B cell (primary cell): ENCODE data around the gene MRPL53. TPM values are rescaled to one million over a fixed set of nuclear protein-coding genes. Genes with fewer than 3 reads are reported as not detected.

Experiments
- ATAC-seq: fragments of 200-7000 bp; cut with Tn5 transposase; one replicate; pipeline ENCODE4 v1.10.0; 2021; ENCODE audit warnings: low read depth, mild to moderate bottlenecking, moderate number of reproducible peaks, moderate library complexity
- CTCF ChIA-PET: fragments of 350-600 bp; sonication (Branson Sonifier 250); formaldehyde crosslinking; loops from one replicate; lab custom pipeline; 2021; ENCODE audit warnings: antibody characterized with exemption, inconsistent platforms; lab: Charles Lee
- POLR2A ChIA-PET: fragments of 350-600 bp; sonication (Branson Sonifier 250); formaldehyde crosslinking; loops from one replicate; lab custom pipeline; 2021; ENCODE audit warnings: antibody characterized with exemption; lab: Charles Lee
- DNase-seq: peaks from one replicate; pipeline ENCODE4 v3.0.0; 2013
- H2AFZ ChIP-seq: 2 replicates; pipeline ENCODE4 v1.6.1; 2012; ENCODE audit warnings: mild to moderate bottlenecking, low read depth, low read length; ENCODE audit not compliant: insufficient read depth, poor library complexity, severe bottlenecking
- H3K27ac ChIP-seq, 2 donors: 1 replicate in 1 of 2; 2 replicates in 1 of 2; pipeline ENCODE4 v1.5.1; 2012 to 2013; ENCODE audit warnings: low read length in 2 of 2, mild to moderate bottlenecking in 2 of 2, moderate library complexity in 1 of 2
- H3K27me3 ChIP-seq, 4 experiments: fragments of 200-600 bp in 1 of 4; sonication (generic) in 1 of 4; replicated peaks in 1 of 4; 1 replicate in 2 of 4; 2 replicates in 2 of 4; pipeline versions ENCODE4 v1.6.1 to v1.7.0; 2013 to 2016; ENCODE audit warnings: low read length in 3 of 4, mild to moderate bottlenecking in 2 of 4, mixed read lengths in 1 of 4, moderate library complexity in 1 of 4; ENCODE audit not compliant: insufficient read depth in 4 of 4, control insufficient read depth in 3 of 4; ENCODE audit errors: control extremely low read depth in 1 of 4
- H3K36me3 ChIP-seq, 2 experiments: replicated peaks in 1 of 2; 1 replicate in 1 of 2; 2 replicates in 1 of 2; pipeline versions ENCODE4 v1.6.1 to v1.7.1; 2013; ENCODE audit warnings: low read length in 1 of 2; ENCODE audit not compliant: insufficient read depth in 2 of 2, control insufficient read depth in 1 of 2; ENCODE audit errors: control extremely low read depth in 1 of 2, extremely low read depth in 1 of 2
- H3K4me1 ChIP-seq, 2 donors: fragments of 200-600 bp in 1 of 2; sonication (generic) in 1 of 2; 1 replicate in 1 of 2; 2 replicates in 1 of 2; pipeline versions ENCODE4 v1.5.1 to v1.6.1; 2013 to 2017; ENCODE audit warnings: low read length in 2 of 2; ENCODE audit not compliant: control insufficient read depth in 2 of 2, insufficient read depth in 2 of 2
- H3K4me2 ChIP-seq: replicated peaks from 2 replicates; pipeline ENCODE3; 2012; ENCODE audit warnings: mild to moderate bottlenecking, low read depth, low read length; ENCODE audit not compliant: poor library complexity, severe bottlenecking
- H3K4me3 ChIP-seq, 5 experiments: fragments of 200-600 bp in 1 of 5; sonication (generic) in 1 of 5; 1 replicate in 3 of 5; 2 replicates in 2 of 5; pipeline versions ENCODE4 v1.5.1 to v1.7.0; 2011 to 2016; ENCODE audit warnings: low read length in 4 of 5, mild to moderate bottlenecking in 4 of 5, low read depth in 2 of 5, control low read depth in 1 of 5, moderate library complexity in 1 of 5; ENCODE audit not compliant: insufficient read depth in 1 of 5; ENCODE audit errors: control extremely low read depth in 1 of 5, extremely low read depth in 1 of 5
- H3K79me2 ChIP-seq: fragments of 200-600 bp; sonication (generic); one replicate; pipeline ENCODE4 v1.6.0; 2016; ENCODE audit warnings: low read length; ENCODE audit not compliant: control insufficient read depth, insufficient read depth
- H3K9ac ChIP-seq: fragments of 200-600 bp; sonication (generic); 2 replicates; pipeline ENCODE4 v1.6.1; 2017; ENCODE audit warnings: mild to moderate bottlenecking, low read length, moderate library complexity
- H3K9me3 ChIP-seq, 3 donors: one replicate each; pipeline versions ENCODE4 v1.6.1 to v1.7.1; 2013; ENCODE audit warnings: low read length in 2 of 3; ENCODE audit not compliant: control insufficient read depth in 2 of 3, insufficient read depth in 1 of 3; ENCODE audit errors: control extremely low read depth in 1 of 3
- H4K20me1 ChIP-seq: 2 replicates; pipeline ENCODE4 v1.6.0; 2012; ENCODE audit warnings: mild to moderate bottlenecking, low read length; ENCODE audit not compliant: insufficient read depth, control insufficient read depth, poor library complexity, severe bottlenecking
- H3K27ac Mint-ChIP-seq: one replicate; pipeline ENCODE4 v1.8.0; 2021; ENCODE audit warnings: mixed read lengths
- H3K27me3 Mint-ChIP-seq: one replicate; pipeline ENCODE4 v1.8.0; 2021; ENCODE audit warnings: mixed read lengths
- H3K4me1 Mint-ChIP-seq: one replicate; pipeline ENCODE4 v1.8.0; 2021; ENCODE audit warnings: mixed read lengths
- H3K4me3 Mint-ChIP-seq: one replicate; pipeline ENCODE4 v1.8.0; 2021; ENCODE audit warnings: mixed read lengths
- H3K9me3 Mint-ChIP-seq: one replicate; pipeline ENCODE4 v1.8.0; 2022; ENCODE audit warnings: mixed read lengths; ENCODE audit not compliant: insufficient read depth
- CTCF ChIP-seq: fragments of 200-600 bp; IDR thresholded peaks from one replicate; pipeline ENCODE4 v1.8.0; 2022; ENCODE audit warnings: antibody characterized with exemption, mild to moderate bottlenecking
- EZH2 ChIP-seq: IDR thresholded peaks from 2 replicates; pipeline ENCODE4 v1.6.1; 2012; ENCODE audit warnings: borderline replicate concordance, low read depth, mild to moderate bottlenecking, moderate library complexity, low read length; ENCODE audit not compliant: insufficient read depth, poor library complexity, severe bottlenecking
- WGBS: methylation state at CpG from one replicate; pipeline ENCODE4 v1.1.5; 2013; ENCODE audit warnings: missing lambda C conversion rate; ENCODE audit not compliant: insufficient coverage; 5-methylcytosine and 5-hydroxymethylcytosine counted together
- intact Hi-C: fragments of 100-400 bp; cut with micrococcal nuclease; formaldehyde crosslinking; loops from one replicate; pipeline ENCODE4 v1.10.0; 2022
- polyA plus RNA-seq: library from polyadenylated mRNA; depleted of rRNA; stranded (reverse); fragments of >200 nt; gene quantifications from 2 replicates; pipeline ENCODE4 v1.2.3, GENCODE V29; 2012
- total RNA-seq, 2 donors: library from RNA; stranded (reverse); fragments of 120-200 nt in 1 of 2; gene quantifications; 1 replicate in 1 of 2; 2 replicates in 1 of 2; pipeline versions ENCODE4 v1.2.3 to v1.2.4, GENCODE V29; 2013 to 2022

Gene MRPL53
- total and polyA plus RNA-seq, 2 donors (not counting 1 experiment from before 2014, with no cell fraction given) = 59.3 to 70.0 TPM

DNA sequence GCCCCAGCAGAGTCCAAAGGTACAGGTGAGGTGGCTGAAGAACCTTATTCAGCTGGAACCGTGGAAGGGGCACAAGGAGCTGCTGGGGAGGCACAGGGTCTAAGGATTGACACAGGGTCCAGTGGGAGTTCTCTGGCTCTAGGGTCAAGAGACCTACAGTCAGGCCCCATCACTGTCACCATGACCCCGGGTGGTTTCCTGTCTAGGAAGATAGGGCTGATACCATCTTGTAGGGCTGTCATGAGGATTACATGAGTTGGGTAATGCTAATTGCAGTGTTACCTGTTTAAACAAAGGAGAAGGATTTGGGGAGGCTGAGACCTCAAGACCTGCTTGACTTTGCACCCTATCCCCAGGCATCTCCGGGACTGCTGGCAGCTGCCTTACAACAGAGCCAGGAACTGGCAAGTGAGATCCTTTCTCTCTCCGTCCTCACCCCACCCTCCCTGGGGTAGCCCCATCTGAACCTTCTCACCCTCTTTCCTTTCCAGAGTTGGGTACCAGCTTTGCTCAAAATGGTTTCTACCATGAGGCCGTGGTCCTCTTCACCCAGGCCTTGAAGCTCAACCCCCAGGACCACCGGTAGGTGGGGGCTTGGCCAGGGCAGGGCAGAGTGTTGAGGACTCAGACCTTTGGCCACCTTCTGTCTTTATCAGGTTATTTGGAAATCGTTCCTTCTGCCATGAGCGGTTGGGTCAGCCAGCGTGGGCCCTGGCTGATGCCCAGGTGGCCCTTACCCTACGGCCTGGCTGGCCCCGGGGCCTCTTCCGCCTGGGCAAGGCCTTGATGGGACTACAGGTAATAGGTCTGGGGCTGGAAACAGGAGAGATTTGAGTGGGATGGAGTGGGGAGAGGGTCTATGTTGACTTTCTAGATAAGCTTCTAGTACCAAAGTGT is 19.4 kb upstream of the MRPL53 start:
- Histone ChIP-seq H2AFZ (no peak overlapping the region), H3K36me3 (peaks cover 0 to 64% of the 10 kb centered on the region in 2 experiments), H3K4me1 (no peaks in the 10 kb centered on the region), H3K27me3 (no peaks in the 10 kb centered on the region), H3K4me3 (no peak overlapping the region), H3K4me2 (no peak overlapping the region), H3K27ac (no peak overlapping the region), H3K9me3 (no peaks in the 10 kb centered on the region), H4K20me1 (peaks cover 25% of the 10 kb centered on the region), H3K79me2 (peaks cover 9% of the 10 kb centered on the region), H3K9ac (no peak overlapping the region)
- no peak for TF ChIP-seq EZH2
- Mint-ChIP-seq H3K9me3 (no peaks in the 10 kb centered on the region), H3K4me1 (no peaks in the 10 kb centered on the region), H3K27ac (no peak overlapping the region), H3K27me3 (no peaks in the 10 kb centered on the region), H3K4me3 (no peak overlapping the region)
- ATAC-seq (no peak), DNase-seq (no peak)
- WGBS = 97% methylated on average over 11 of the region's 12 CpGs
- intact Hi-C loops = no loop called here
- ChIA-PET CTCF (interaction anchor here (0.9 to 1.9 kb wide), 2 partner anchors 12 to 94 kb away, joined by 3 to 5 read pairs; no protein-coding TSS in a partner anchor), POLR2A (interaction anchor here (0.6 kb wide), 1 partner anchor 90 kb away, joined by 9 read pairs; no protein-coding TSS in a partner anchor)

GRCh38 chr2:74489906-74490305 is 17.4 kb upstream of the MRPL53 start:
- H3K4me2 ChIP-seq = no peak overlapping the region
- H3K9ac ChIP-seq = no peak overlapping the region
- peaks cover 4% of the 10 kb centered on the region for H3K4me1 Mint-ChIP-seq
- CTCF ChIA-PET = interaction anchor here (1.3 kb wide), 1 partner anchor 12 kb away, joined by 3 read pairs; no protein-coding TSS in a partner anchor
- no peaks in the 10 kb centered on the region for H3K27me3 ChIP-seq
- no peak overlapping the region for H3K4me3 ChIP-seq
- no peak overlapping the region for H3K27ac Mint-ChIP-seq
- intact Hi-C loops = no loop called here
- DNase-seq (no peak), ATAC-seq (no peak)
- WGBS = no CpG with 5 or more reads among the region's 9 CpGs
- H2AFZ ChIP-seq = no peak overlapping the region
- H3K9me3 ChIP-seq = no peaks in the 10 kb centered on the region
- peaks cover 0 to 72% of the 10 kb centered on the region in 2 experiments for H3K36me3 ChIP-seq
- TF ChIP-seq EZH2 (no peak), CTCF (no peak)
- POLR2A ChIA-PET = no interaction called here
- no peak overlapping the region for H3K4me3 Mint-ChIP-seq
- H4K20me1 ChIP-seq = peaks cover 36% of the 10 kb centered on the region
- no peak overlapping the region for H3K27ac ChIP-seq
- no peaks in the 10 kb centered on the region for H3K27me3 Mint-ChIP-seq
- no peaks in the 10 kb centered on the region for H3K9me3 Mint-ChIP-seq
- peaks cover 26% of the 10 kb centered on the region for H3K79me2 ChIP-seq
- H3K4me1 ChIP-seq = no peaks in the 10 kb centered on the region
